GM19455 (cell line): Measurements from ENCODE around the gene TLE5.
"Not testable (repeated sequence)": the region's sequence is repeated elsewhere in the genome, so short reads cannot be mapped to it uniquely, and the experiment has no call there.

Experiments
- ATAC-seq: cut with Tn5 transposase; IDR thresholded peaks from one replicate; pipeline ENCODE4 v1.9.1; 2021; ENCODE audit not compliant: unreplicated experiment

The TLE5 gene

GRCh38 chr19:3045885-3046697, 16.2 kb downstream of the TLE5 start:
- ATAC-seq = no peak

GRCh38 chr19:3045191-3045590, 17.1 kb downstream of the TLE5 start:
- no peak for ATAC-seq

- no peak for ATAC-seq
These were observed 19.6 kb downstream of the TLE5 start for GRCh38 chr19:3042621-3043267.

- no peak for ATAC-seq
These were observed 20.3 kb downstream of the TLE5 start for GRCh38 chr19:3041761-3042620.

GRCh38 chr19:3041327-3041726, 21.0 kb downstream of the TLE5 start:
- ATAC-seq = no peak

GRCh38 chr19:3039641-3040077, 22.6 kb downstream of the TLE5 start:
- ATAC-seq = no peak

- ATAC-seq = no peak
These were observed 23.2 kb downstream of the TLE5 start for GRCh38 chr19:3039125-3039524.

GRCh38 chr19:3038214-3038613, 24.1 kb downstream of the TLE5 start:
- no peak for ATAC-seq

GRCh38 chr19:3036977-3037544, 25.2 kb downstream of the TLE5 start:
- not testable (repeated sequence) for ATAC-seq

GRCh38 chr19:3036119-3036976, 25.9 kb downstream of the TLE5 start:
- ATAC-seq = peak; percentile 53

GRCh38 chr19:3035542-3036118, 26.7 kb downstream of the TLE5 start:
- ATAC-seq = peak; percentile 66

- ATAC-seq = no peak
These were observed 27.4 kb downstream of the TLE5 start for GRCh38 chr19:3034656-3035541.

GRCh38 chr19:3034406-3034655, 28.0 kb downstream of the TLE5 start:
- no peak for ATAC-seq

- ATAC-seq = no peak
These were observed 28.5 kb downstream of the TLE5 start for GRCh38 chr19:3033595-3034405.

- no peak for ATAC-seq
These were observed 30.8 kb downstream of the TLE5 start for GRCh38 chr19:3031607-3031867.

- ATAC-seq = no peak
These were observed 33.0 kb downstream of the TLE5 start, which contains the start of gene TLE2 for GRCh38 chr19:3029065-3029923. Gene TLE2, minus strand, starts transcription at chr19:3029280. Its CDS starts 376 bp downstream, at chr19:3028904.

- ATAC-seq = no peak
These were observed 33.8 kb downstream of the TLE5 start for GRCh38 chr19:3028305-3029064.
